ENCODE measurements around the gene ZBTB8OS. TPM values are rescaled to one million over a fixed set of nuclear protein-coding genes. Genes with fewer than 3 reads are reported as not detected.

ZBTB8OS gene
- total and polyA plus RNA-seq, 9 of the 15 experiments (the other 6 are each of a cell fraction or from before 2014, with no cell fraction given), result 54.8 to 230 (median 107) TPM

- peak; percentile 85 for TF ChIP-seq ETS1 (conservative IDR thresholded peaks at IDR 0.05; ENCODE audit: control insufficient read depth, low read depth, low read length)
- TF ChIP-seq NUFIP1 (IDR thresholded peaks at IDR 0.05; ENCODE audit: partially characterized antibody), result no peak
- no peak; the same call in 1 of the 2 replicates for TF ChIP-seq ZZZ3 (IDR thresholded peaks at IDR 0.05)
- TF ChIP-seq ZNF232 (CRISPR knock-in tag; IDR thresholded peaks at IDR 0.05), result no peak; the same call in 1 of the 2 replicates
- TF ChIP-seq USF1 (CRISPR knock-in tag; IDR thresholded peaks at IDR 0.05), result no peak
- TF ChIP-seq ZNF77 (CRISPR knock-in tag; IDR thresholded peaks at IDR 0.05), result no peak
- peak; percentile 70; the same call in 1 of the 2 replicates for TF ChIP-seq GATAD2B (IDR thresholded peaks at IDR 0.05; ENCODE audit: borderline replicate concordance)
- no peak for TF ChIP-seq HNRNPK (IDR thresholded peaks at IDR 0.05; ENCODE audit: low read depth, low read length, poor library complexity, severe bottlenecking)
- no peak for TF ChIP-seq POLR3A (IDR thresholded peaks at IDR 0.05; ENCODE audit: borderline replicate concordance, extremely low read depth, insufficient read depth, insufficient read length)
- TF ChIP-seq KLF13 (tag; IDR thresholded peaks at IDR 0.05; ENCODE audit: borderline replicate concordance, low read depth), result no peak
- TF ChIP-seq GTF3C2 (IDR thresholded peaks at IDR 0.05; ENCODE audit: borderline replicate concordance, extremely low read depth, insufficient read length), result no peak
- TF ChIP-seq ZNF354B (CRISPR knock-in tag; IDR thresholded peaks at IDR 0.05), result no peak
- TF ChIP-seq NR2C1 (IDR thresholded peaks at IDR 0.05), result peak; percentile 84
- TF ChIP-seq NR2C1 (tag; IDR thresholded peaks at IDR 0.05), result no peak
- TF ChIP-seq CHD1 (IDR thresholded peaks at IDR 0.05; ENCODE audit: low read length), result no peak
- TF ChIP-seq RBBP5 (IDR thresholded peaks at IDR 0.05; ENCODE audit: borderline replicate concordance, insufficient read depth, low read length, poor library complexity, severe bottlenecking), result peak; percentile 44
- no peak for TF ChIP-seq SFPQ (IDR thresholded peaks at IDR 0.05; ENCODE audit: low read depth, low read length)
- TF ChIP-seq PHB2 (IDR thresholded peaks at IDR 0.05; ENCODE audit: low read depth), result no peak
- no peak for TF ChIP-seq SMARCC2 (IDR thresholded peaks at IDR 0.05; ENCODE audit: low read depth)
- no peak for TF ChIP-seq PHF21A (IDR thresholded peaks at IDR 0.05; ENCODE audit: borderline replicate concordance, low read depth)
- TF ChIP-seq HMBOX1 (IDR thresholded peaks at IDR 0.05), result no peak
Observed at GRCh38 chr1:32650248-32650751, at the start of gene ZBTB8OS (continued).
